SK-N-SH treated with all-trans-retinoic acid at 6 μM for 48 hours (cell line): ENCODE measurements around the gene NPY4R.
"Not testable (repeated sequence)": the region's sequence is repeated elsewhere in the genome, so short reads cannot be mapped to it uniquely, and the experiment has no call there.

Experiments
- CSDC2 ChIP-seq: fragments of 250-450 bp; sonication (Bioruptor Pico); IDR thresholded peaks from 2 replicates; pipeline ENCODE4 v1.5.0; 2020; ENCODE audit warnings: mild to moderate bottlenecking, moderate library complexity
- TCF4 ChIP-seq: fragments of 250-450 bp; sonication (Bioruptor Pico); IDR thresholded peaks from 2 replicates; pipeline ENCODE4 v1.8.0; 2021; ENCODE audit warnings: mild to moderate bottlenecking, moderate library complexity, borderline replicate concordance

GRCh38 chr10:46423550-46423949, 42.2 kb downstream of the NPY4R start:
- TF ChIP-seq TCF4, CSDC2 (CRISPR knock-in tag): not testable (repeated sequence)
